ENCODE data around the gene METTL24.

Gene METTL24

GRCh38 chr6:110232450-110232849 lies 125.7 kb downstream of the METTL24 start:
- TF ChIP-seq CTCF (IDR thresholded peaks at IDR 0.05): no peak

- TF ChIP-seq CTCF (IDR thresholded peaks at IDR 0.05): no peak
These were observed 131.9 kb downstream of the METTL24 start for GRCh38 chr6:110226261-110226660.

GRCh38 chr6:110221738-110222137 lies 136.4 kb downstream of the METTL24 start:
- no peak for TF ChIP-seq CTCF (IDR thresholded peaks at IDR 0.05)

GRCh38 chr6:110217266-110217665 lies 140.9 kb downstream of the METTL24 start:
- no peak for TF ChIP-seq CTCF (IDR thresholded peaks at IDR 0.05)

- TF ChIP-seq CTCF (IDR thresholded peaks at IDR 0.05): no peak
These were observed 142.0 kb downstream of the METTL24 start for GRCh38 chr6:110216140-110216539.

- TF ChIP-seq CTCF (IDR thresholded peaks at IDR 0.05): no peak
These were observed 143.8 kb downstream of the METTL24 start for GRCh38 chr6:110214338-110214737.

- no peak for TF ChIP-seq CTCF (IDR thresholded peaks at IDR 0.05)
These were observed 146.4 kb downstream of the METTL24 start for GRCh38 chr6:110211753-110212152.

- no peak for TF ChIP-seq CTCF (IDR thresholded peaks at IDR 0.05)
These were observed 150.5 kb downstream of the METTL24 start for GRCh38 chr6:110207652-110208051.

All from LNCAP (cell line).